Astrocyte (in vitro differentiated cells and primary cell): Measurements from ENCODE around the gene CNOT10. TPM values are rescaled to one million over a fixed set of nuclear protein-coding genes. Genes with fewer than 3 reads are reported as not detected.
A peak's percentile ranks its signal among the peaks of the same experiment; 100 is the strongest.
"Not testable (repeated sequence)": the region's sequence is repeated elsewhere in the genome, so short reads cannot be mapped to it uniquely, and the experiment has no call there.

Source experiments
- DNase-seq: peaks from one replicate; pipeline ENCODE4 v3.0.0-alpha.2; 2010; ENCODE audit warnings: low read depth
- FAIRE-seq: peaks from 2 replicates; lab custom pipeline; 2011; peaks lifted over from hg19 to GRCh38; lab: Jason Lieb, UNC
- H2AFZ ChIP-seq: 2 replicates; pipeline ENCODE4 v1.6.0; 2012; ENCODE audit warnings: low read depth, low read length, inconsistent platforms
- H3K27ac ChIP-seq: 2 replicates; pipeline ENCODE4 v1.5.1; 2011; ENCODE audit warnings: low read depth, low read length, inconsistent platforms
- H3K27me3 ChIP-seq: 2 replicates; pipeline ENCODE4 v1.6.0; 2011; ENCODE audit warnings: low read length, inconsistent platforms; ENCODE audit not compliant: insufficient read depth
- H3K36me3 ChIP-seq: 2 replicates; pipeline ENCODE4 v1.5.1; 2011; ENCODE audit warnings: low read length, inconsistent platforms; ENCODE audit not compliant: insufficient read depth
- H3K4me1 ChIP-seq: 2 replicates; pipeline ENCODE4 v1.5.1; 2011; ENCODE audit warnings: low read length, inconsistent platforms; ENCODE audit not compliant: insufficient read depth
- H3K4me2 ChIP-seq: 2 replicates; pipeline ENCODE4 v1.6.0; 2012; ENCODE audit warnings: low read length, inconsistent platforms
- H3K4me3 ChIP-seq: 2 replicates; pipeline ENCODE4 v1.5.1; 2011; ENCODE audit warnings: low read depth, mild to moderate bottlenecking, low read length, inconsistent platforms; ENCODE audit not compliant: insufficient read depth
- H3K79me2 ChIP-seq: 2 replicates; pipeline ENCODE4 v1.6.0; 2012; ENCODE audit warnings: mild to moderate bottlenecking, low read length, inconsistent platforms; ENCODE audit not compliant: insufficient read depth
- H3K9ac ChIP-seq: 2 replicates; pipeline ENCODE4 v1.6.0; 2012; ENCODE audit warnings: mild to moderate bottlenecking, low read length, inconsistent platforms
- H3K9me3 ChIP-seq: 2 replicates; pipeline ENCODE4 v1.5.1; 2012; ENCODE audit warnings: low read depth, mild to moderate bottlenecking, low read length, inconsistent platforms; ENCODE audit not compliant: insufficient read depth
- H4K20me1 ChIP-seq: 2 replicates; pipeline ENCODE4 v1.6.0; 2012; ENCODE audit warnings: low read length, inconsistent platforms; ENCODE audit not compliant: insufficient read depth
- H3K27ac Mint-ChIP-seq: one replicate; pipeline ENCODE4 v1.8.0; 2021; ENCODE audit warnings: mild to moderate bottlenecking, mixed read lengths; ENCODE audit not compliant: unreplicated experiment
- H3K27me3 Mint-ChIP-seq: one replicate; pipeline ENCODE4 v1.8.0; 2021; ENCODE audit warnings: low read depth, mixed read lengths; ENCODE audit not compliant: unreplicated experiment
- H3K36me3 Mint-ChIP-seq: one replicate; pipeline ENCODE4 v1.8.0; 2021; ENCODE audit warnings: low read depth, mixed read lengths; ENCODE audit not compliant: unreplicated experiment
- H3K4me1 Mint-ChIP-seq: one replicate; pipeline ENCODE4 v1.8.0; 2021; ENCODE audit warnings: low read depth, mixed read lengths; ENCODE audit not compliant: unreplicated experiment
- H3K4me3 Mint-ChIP-seq: one replicate; pipeline ENCODE4 v1.8.0; 2021; ENCODE audit warnings: mild to moderate bottlenecking, moderate library complexity, mixed read lengths; ENCODE audit not compliant: unreplicated experiment
- H3K9me3 Mint-ChIP-seq: one replicate; pipeline ENCODE4 v1.8.0; 2021; ENCODE audit warnings: mild to moderate bottlenecking, mixed read lengths; ENCODE audit not compliant: unreplicated experiment
- CTCF ChIP-seq: IDR thresholded peaks from 2 replicates; pipeline ENCODE4 v1.5.1; 2011; ENCODE audit warnings: low read depth, mild to moderate bottlenecking, inconsistent platforms, low read length, moderate library complexity; ENCODE audit not compliant: insufficient read depth
- EZH2 ChIP-seq: IDR thresholded peaks from 2 replicates; pipeline ENCODE4 v1.6.1; 2012; ENCODE audit warnings: mild to moderate bottlenecking, low read length, inconsistent platforms; ENCODE audit not compliant: insufficient read depth
- total RNA-seq: library from RNA; stranded (reverse); gene quantifications from 2 replicates; pipeline ENCODE4 v1.2.1, GENCODE V29; 2021

The CNOT10 gene
- total RNA-seq, 1 donor from 2014 or later: 26.2 TPM

- Histone ChIP-seq H3K9ac (no peak overlapping the region), H2AFZ (no peak overlapping the region), H3K79me2 (no peaks in the 10 kb centered on the region), H3K27ac (no peak overlapping the region), H4K20me1 (no peaks in the 10 kb centered on the region), H3K4me3 (no peak overlapping the region), H3K4me2 (no peak overlapping the region), H3K4me1 (no peaks in the 10 kb centered on the region), H3K27me3 (peaks cover 2% of the 10 kb centered on the region), H3K9me3 (no peaks in the 10 kb centered on the region), H3K36me3 (no peaks in the 10 kb centered on the region)
- H3K27me3 Mint-ChIP-seq: peaks cover 2% of the 10 kb centered on the region
- H3K9me3 Mint-ChIP-seq: no peaks in the 10 kb centered on the region
- no peak for FAIRE-seq
- H3K4me1 Mint-ChIP-seq: peaks cover 14% of the 10 kb centered on the region
- H3K4me3 Mint-ChIP-seq: no peak overlapping the region
- H3K36me3 Mint-ChIP-seq: peaks cover 2% of the 10 kb centered on the region
- TF ChIP-seq EZH2: no peak
- H3K27ac Mint-ChIP-seq: no peak overlapping the region
- no peak for DNase-seq
These were observed 106.8 kb downstream of the CNOT10 start for GRCh38 chr3:32791833-32792232.

GRCh38 chr3:32794487-32795308 lies 109.7 kb downstream of the CNOT10 start:
- H3K4me1 ChIP-seq: no peaks in the 10 kb centered on the region
- Mint-ChIP-seq H3K4me3 (no peak overlapping the region), H3K36me3 (no peaks in the 10 kb centered on the region), H3K4me1 (peaks cover 18% of the 10 kb centered on the region), H3K27ac (peak overlapping the region; percentile 67), H3K27me3 (no peaks in the 10 kb centered on the region), H3K9me3 (no peaks in the 10 kb centered on the region)
- H3K79me2 ChIP-seq: no peaks in the 10 kb centered on the region
- peaks cover 2% of the 10 kb centered on the region for H3K27me3 ChIP-seq
- no peak overlapping the region for H2AFZ ChIP-seq
- TF ChIP-seq EZH2 (no peak), CTCF (no peak)
- H4K20me1 ChIP-seq: no peaks in the 10 kb centered on the region
- no peak overlapping the region for H3K27ac ChIP-seq
- no peaks in the 10 kb centered on the region for H3K9me3 ChIP-seq
- H3K4me3 ChIP-seq: no peak overlapping the region
- H3K9ac ChIP-seq: no peak overlapping the region
- H3K36me3 ChIP-seq: no peaks in the 10 kb centered on the region
- FAIRE-seq (no peak), DNase-seq (peak; percentile 35)
- H3K4me2 ChIP-seq: no peak overlapping the region

- H3K4me2 ChIP-seq, H3K36me3 ChIP-seq, FAIRE-seq, H3K4me3 ChIP-seq, H3K36me3 Mint-ChIP-seq, H3K9ac ChIP-seq, H2AFZ ChIP-seq, H3K9me3 Mint-ChIP-seq, H3K27ac ChIP-seq, H3K79me2 ChIP-seq, H3K9me3 ChIP-seq, H3K27me3 Mint-ChIP-seq, H3K4me3 Mint-ChIP-seq, H3K27me3 ChIP-seq, H3K4me1 ChIP-seq, DNase-seq, H4K20me1 ChIP-seq: not testable (repeated sequence)
- H3K27ac Mint-ChIP-seq: peak overlapping the region; percentile 49
- H3K4me1 Mint-ChIP-seq: peaks cover 23% of the 10 kb centered on the region
These were observed 111.5 kb downstream of the CNOT10 start for GRCh38 chr3:32796384-32796950.
